ENCODE measurements around the gene RPP25L. TPM values are rescaled to one million over a fixed set of nuclear protein-coding genes. Genes with fewer than 3 reads are reported as not detected.

RPP25L gene
- total RNA-seq, 4 donors from 2014 or later = 18.4 to 27.3 (median 22.4) TPM

DNA sequence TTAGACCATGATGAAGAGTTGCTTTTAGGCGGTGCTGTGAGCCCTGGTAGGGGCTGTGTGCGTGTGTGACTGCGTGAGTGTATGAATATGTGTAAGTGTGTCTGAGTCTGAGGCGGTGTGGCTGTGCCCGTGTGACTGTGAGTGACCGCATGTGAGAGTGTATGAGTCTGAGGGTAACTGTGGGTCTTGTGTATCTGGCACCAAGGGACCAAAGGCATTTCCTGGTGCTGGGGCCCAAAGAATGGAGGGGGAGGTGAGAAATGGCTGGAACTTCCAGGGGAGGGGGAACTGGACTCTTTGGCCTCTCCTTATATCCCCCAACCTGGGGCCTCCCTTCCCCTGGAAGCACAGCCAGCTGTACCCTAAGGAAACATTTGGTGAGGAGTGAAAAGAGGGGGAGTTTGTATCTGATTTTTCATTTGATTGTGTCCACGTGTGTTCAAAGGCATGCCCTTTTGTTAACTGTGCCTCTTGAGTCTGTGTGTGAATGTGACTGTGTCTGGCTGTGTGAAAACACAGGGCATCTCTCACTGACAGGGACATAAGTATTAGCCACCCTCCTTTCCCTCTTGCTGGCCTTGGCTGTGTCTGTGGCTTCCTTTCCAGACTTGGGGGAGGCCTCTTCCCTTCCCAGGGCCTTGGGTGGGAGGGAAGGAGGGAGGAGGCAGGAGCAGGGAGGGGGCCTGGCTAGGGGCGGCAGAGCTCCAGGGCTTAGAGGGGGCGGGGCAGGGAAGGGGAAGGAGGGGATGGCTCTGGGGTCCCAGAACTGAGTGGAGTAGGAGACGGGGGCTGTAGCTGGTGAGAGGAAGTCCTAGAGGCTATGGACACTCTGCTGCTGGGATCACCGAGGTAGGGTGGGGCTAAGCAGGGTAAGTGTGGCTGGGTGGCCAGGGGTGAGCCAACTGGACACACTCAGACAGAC is 41.5 kb upstream of the RPP25L start:
- TF ChIP-seq, protein P1, sequence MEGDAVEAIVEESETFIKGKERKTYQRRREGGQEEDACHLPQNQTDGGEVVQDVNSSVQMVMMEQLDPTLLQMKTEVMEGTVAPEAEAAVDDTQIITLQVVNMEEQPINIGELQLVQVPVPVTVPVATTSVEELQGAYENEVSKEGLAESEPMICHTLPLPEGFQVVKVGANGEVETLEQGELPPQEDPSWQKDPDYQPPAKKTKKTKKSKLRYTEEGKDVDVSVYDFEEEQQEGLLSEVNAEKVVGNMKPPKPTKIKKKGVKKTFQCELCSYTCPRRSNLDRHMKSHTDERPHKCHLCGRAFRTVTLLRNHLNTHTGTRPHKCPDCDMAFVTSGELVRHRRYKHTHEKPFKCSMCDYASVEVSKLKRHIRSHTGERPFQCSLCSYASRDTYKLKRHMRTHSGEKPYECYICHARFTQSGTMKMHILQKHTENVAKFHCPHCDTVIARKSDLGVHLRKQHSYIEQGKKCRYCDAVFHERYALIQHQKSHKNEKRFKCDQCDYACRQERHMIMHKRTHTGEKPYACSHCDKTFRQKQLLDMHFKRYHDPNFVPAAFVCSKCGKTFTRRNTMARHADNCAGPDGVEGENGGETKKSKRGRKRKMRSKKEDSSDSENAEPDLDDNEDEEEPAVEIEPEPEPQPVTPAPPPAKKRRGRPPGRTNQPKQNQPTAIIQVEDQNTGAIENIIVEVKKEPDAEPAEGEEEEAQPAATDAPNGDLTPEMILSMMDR (IDR thresholded peaks at IDR 0.05; ENCODE audit: low read depth) = no peak

DNA sequence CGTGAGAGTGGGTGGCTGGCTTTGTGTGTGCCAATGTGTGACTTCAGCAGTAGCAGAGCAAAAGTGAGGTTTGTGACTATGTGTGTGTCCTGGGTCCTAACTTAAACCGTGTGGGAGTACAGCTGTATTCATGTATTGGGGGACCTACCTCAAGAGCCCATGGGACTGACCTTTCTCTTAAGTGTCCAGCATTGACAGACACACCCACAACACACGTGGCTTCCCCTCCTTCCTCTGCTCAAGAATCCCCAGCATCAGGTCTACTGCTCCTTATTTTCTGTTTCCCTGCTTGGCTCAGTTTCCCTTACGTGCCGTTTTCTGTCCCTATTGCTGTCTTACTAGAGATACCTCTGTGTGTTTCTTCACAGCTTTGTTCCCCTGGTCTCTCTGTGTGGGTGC is 40.7 kb upstream of the RPP25L start:
- TF ChIP-seq, protein P1 (IDR thresholded peaks at IDR 0.05; ENCODE audit: low read depth) = no peak

DNA sequence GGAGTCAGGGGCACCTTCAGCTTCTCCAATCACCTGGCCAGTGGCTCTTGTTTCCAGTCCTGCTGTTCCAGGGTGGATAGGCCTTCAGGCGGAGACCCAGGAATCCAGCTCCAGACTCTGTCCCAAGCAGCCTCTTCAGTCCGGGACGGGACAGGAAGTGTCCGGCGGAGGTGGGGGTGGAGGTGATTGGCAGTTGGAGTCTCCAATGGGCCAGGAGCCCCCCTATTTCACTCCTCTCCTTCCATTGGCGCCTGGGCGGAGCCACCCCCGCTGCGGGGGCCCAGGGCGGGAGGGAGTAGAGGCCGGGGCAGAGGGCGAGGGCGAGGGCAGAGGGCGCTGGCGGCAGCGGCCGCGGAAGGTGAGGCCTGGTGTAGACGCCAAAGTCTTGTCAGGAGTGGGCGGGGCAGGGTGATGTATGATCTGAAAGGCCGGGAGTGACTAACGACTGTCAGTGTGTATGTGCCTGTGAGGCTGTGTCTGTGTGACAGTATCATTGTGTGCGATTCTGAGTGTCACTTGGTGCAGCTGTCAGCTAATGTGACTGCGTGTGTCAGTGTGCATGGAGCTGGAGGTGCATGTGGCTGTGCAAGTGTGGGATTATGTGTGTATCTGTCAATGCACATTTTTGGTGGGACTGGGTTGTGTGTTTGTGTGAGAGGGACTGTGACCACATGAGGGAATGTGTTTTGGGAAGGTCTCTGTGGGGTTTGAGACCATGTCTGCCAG is 40.1 kb upstream of the RPP25L start, which contains the start of gene IL11RA:
TSS of gene IL11RA (plus strand) at position 310 of the 726 bp plus-strand sequence. CDS start 3,033 bp downstream, outside the sequence.
- TF ChIP-seq, protein P1 (IDR thresholded peaks at IDR 0.05; ENCODE audit: low read depth) = no peak

DNA sequence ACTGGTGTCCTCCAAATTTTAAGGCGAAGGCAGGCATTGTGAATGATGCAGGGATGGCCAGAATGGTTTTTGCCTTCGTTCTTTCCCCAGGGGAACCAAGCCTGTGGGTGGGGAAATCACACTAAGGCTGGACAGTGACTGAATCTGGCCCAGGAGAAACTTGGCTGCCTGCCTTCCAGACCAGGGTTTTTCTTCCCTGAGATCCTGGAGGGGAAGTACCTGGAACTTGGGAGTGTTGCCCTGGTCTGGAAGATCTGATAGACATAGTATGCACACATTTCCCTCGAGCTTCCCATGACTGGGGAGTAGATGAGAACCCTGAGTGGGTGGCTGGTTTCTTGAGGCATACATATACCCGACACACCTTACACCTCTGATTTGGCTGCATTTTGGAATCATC is 39.4 kb upstream of the RPP25L start:
- TF ChIP-seq, protein P1 (IDR thresholded peaks at IDR 0.05; ENCODE audit: low read depth) = no peak

DNA sequence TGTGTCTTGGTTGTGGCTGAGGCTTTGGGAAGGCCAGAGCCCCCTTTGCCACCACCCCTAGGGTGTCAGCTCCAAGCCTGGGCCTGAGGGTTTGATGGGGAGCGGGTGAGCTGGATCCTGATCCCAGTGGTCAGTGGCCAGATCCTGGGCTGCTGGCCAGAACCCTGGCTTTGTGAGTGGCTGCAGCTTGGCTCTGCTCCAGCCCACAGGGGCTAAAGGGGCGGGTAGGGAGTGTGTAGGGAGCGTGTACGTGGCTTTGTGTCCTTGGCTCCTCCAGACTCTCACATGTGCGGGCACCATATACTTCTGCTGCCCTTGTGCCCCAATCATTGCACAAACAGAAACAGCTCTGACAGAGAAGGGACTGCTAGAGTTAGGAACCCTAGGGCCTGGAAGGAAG is 38.9 kb upstream of the RPP25L start:
- TF ChIP-seq, protein P1 (IDR thresholded peaks at IDR 0.05; ENCODE audit: low read depth) = no peak

DNA sequence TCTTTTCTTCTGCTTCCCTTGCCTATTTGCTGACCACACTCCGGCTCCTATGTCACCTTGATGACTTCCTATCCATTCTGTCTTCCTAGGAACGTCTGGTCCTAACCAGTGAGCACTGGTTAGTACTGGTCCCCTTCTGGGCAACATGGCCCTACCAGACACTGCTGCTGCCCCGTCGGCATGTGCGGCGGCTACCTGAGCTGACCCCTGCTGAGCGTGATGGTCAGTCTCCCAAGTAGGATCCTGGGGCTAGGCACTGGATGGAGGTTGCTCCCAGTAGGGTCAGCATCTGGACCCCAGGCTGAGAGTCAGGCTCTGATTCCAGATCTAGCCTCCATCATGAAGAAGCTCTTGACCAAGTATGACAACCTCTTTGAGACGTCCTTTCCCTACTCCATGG is 36.8 kb upstream of the RPP25L start:
- TF ChIP-seq, protein P1 (IDR thresholded peaks at IDR 0.05; ENCODE audit: low read depth) = no peak

DNA sequence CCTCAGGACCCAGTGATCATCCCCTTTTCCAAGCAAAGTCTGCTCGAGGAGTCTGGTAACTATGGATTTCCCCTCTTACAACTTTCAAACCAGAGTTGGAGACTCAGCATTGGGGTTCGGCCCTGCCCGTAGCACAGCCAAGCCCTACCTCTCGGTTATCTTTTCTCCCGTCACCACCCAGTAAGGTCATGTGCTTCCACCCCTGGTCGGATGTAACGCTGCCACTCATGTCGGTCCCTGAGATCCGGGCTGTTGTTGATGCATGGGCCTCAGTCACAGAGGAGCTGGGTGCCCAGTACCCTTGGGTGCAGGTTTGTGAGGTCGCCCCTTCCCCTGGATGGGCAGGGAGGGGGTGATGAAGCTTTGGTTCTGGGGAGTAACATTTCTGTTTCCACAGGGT is 35.8 kb upstream of the RPP25L start:
- TF ChIP-seq, protein P1 (IDR thresholded peaks at IDR 0.05; ENCODE audit: low read depth) = no peak
